ENCODE results near the gene SH2D3C.

SH2D3C gene

GRCh38 chr9:127794001-127794791 lies 15.7 kb upstream of the SH2D3C start:
- no peak overlapping the region for H3K27ac ChIP-seq
- H3K36me3 ChIP-seq: peaks cover 27 to 46% (median 37%) of the 10 kb centered on the region in 3 donors
- H3K9me3 ChIP-seq: no peaks in the 10 kb centered on the region
- intact Hi-C loops (cut with DNase I; ENCODE audit: low total_unique reads): no loop called here
- TF ChIP-seq CTCF (IDR thresholded peaks at IDR 0.05): no peak
- no peaks in the 10 kb centered on the region for H3K27me3 ChIP-seq
- no peak overlapping the region for H3K4me3 ChIP-seq
- DNase-seq: no peak
- H3K4me1 ChIP-seq: peaks cover 0 to 14% (median 0%) of the 10 kb centered on the region in 4 donors

GRCh38 chr9:127793093-127793708 lies 14.7 kb upstream of the SH2D3C start:
- intact Hi-C loops (cut with DNase I; ENCODE audit: low total_unique reads): no loop called here
- H3K36me3 ChIP-seq: peaks cover 36 to 56% (median 47%) of the 10 kb centered on the region in 3 donors
- peaks cover 0 to 16% (median 2%) of the 10 kb centered on the region in 4 donors for H3K4me1 ChIP-seq
- DNase-seq: no peak
- H3K27me3 ChIP-seq: no peaks in the 10 kb centered on the region
- H3K4me3 ChIP-seq: no peak overlapping the region
- TF ChIP-seq CTCF (IDR thresholded peaks at IDR 0.05): no peak
- no peak overlapping the region for H3K27ac ChIP-seq
- no peaks in the 10 kb centered on the region for H3K9me3 ChIP-seq

GRCh38 chr9:127792417-127793031 lies 14.1 kb upstream of the SH2D3C start:
- intact Hi-C loops (cut with DNase I; ENCODE audit: low total_unique reads): no loop called here
- no peaks in the 10 kb centered on the region for H3K27me3 ChIP-seq
- H3K27ac ChIP-seq: no peak overlapping the region
- no peak overlapping the region for H3K4me3 ChIP-seq
- peaks cover 0 to 21% (median 7%) of the 10 kb centered on the region in 4 donors for H3K4me1 ChIP-seq
- H3K9me3 ChIP-seq: no peaks in the 10 kb centered on the region
- no peak for DNase-seq
- peaks cover 43 to 63% (median 54%) of the 10 kb centered on the region in 3 donors for H3K36me3 ChIP-seq
- TF ChIP-seq CTCF (IDR thresholded peaks at IDR 0.05): no peak

- intact Hi-C loops (cut with DNase I; ENCODE audit: low total_unique reads): no loop called here
- peaks cover 0 to 23% (median 17%) of the 10 kb centered on the region in 4 donors for H3K4me1 ChIP-seq
- no peak overlapping the region for H3K27ac ChIP-seq
- no peaks in the 10 kb centered on the region for H3K27me3 ChIP-seq
- DNase-seq: no peak
- H3K4me3 ChIP-seq: no peak overlapping the region
- TF ChIP-seq CTCF (IDR thresholded peaks at IDR 0.05): no peak
- no peaks in the 10 kb centered on the region for H3K9me3 ChIP-seq
- peaks cover 51 to 69% (median 60%) of the 10 kb centered on the region in 3 donors for H3K36me3 ChIP-seq
These were observed 12.6 kb upstream of the SH2D3C start for GRCh38 chr9:127791085-127791484.

GRCh38 chr9:127790094-127790855 lies 11.8 kb upstream of the SH2D3C start:
- H3K4me1 ChIP-seq: peaks cover 0 to 21% (median 16%) of the 10 kb centered on the region in 4 donors
- no peak overlapping the region for H3K4me3 ChIP-seq
- intact Hi-C loops (cut with DNase I; ENCODE audit: low total_unique reads): no loop called here
- no peaks in the 10 kb centered on the region for H3K27me3 ChIP-seq
- H3K9me3 ChIP-seq: no peaks in the 10 kb centered on the region
- TF ChIP-seq CTCF (IDR thresholded peaks at IDR 0.05): no peak
- no peak for DNase-seq
- peaks cover 51 to 69% (median 60%) of the 10 kb centered on the region in 3 donors for H3K36me3 ChIP-seq
- H3K27ac ChIP-seq: no peak overlapping the region
